HCT116 (cell line): Measurements from ENCODE around the gene FOXF2. TPM values are rescaled to one million over a fixed set of nuclear protein-coding genes. Genes with fewer than 3 reads are reported as not detected.

Source experiments
- ATAC-seq: fragments of 200-7000 bp; cut with Tn5 transposase; 2 replicates; pipeline ENCODE4 v1.9.1; 2020; ENCODE audit warnings: mild to moderate bottlenecking, moderate library complexity
- BruUV-seq: library from RNA; stranded (reverse); fragments of 400-500 nt; replicated peaks from 2 replicates; lab custom pipeline; 2021; lab: Mats Ljungman, UMichigan
- CTCF ChIA-PET: fragments of 300-600 bp; sonication (Branson Sonifier 250); formaldehyde crosslinking; loops from one replicate; lab custom pipeline; 2021; ENCODE audit warnings: antibody characterized with exemption; lab: Charles Lee
- POLR2A ChIA-PET: fragments of 300-600, 350-600 bp; sonication (Branson Sonifier 250); formaldehyde crosslinking; loops from one replicate; lab custom pipeline; 2021; ENCODE audit warnings: antibody characterized with exemption; lab: Charles Lee
- RAD21 ChIA-PET, 2 experiments: fragments of 300-600 bp; sonication (Branson Sonifier 250); formaldehyde crosslinking; loops; one replicate each; lab custom pipeline; 2023; ENCODE audit warnings: low total read pairs in 2 of 2; ENCODE audit not compliant: uncharacterized antibody in 2 of 2, unreplicated experiment in 2 of 2, low non-redundant PET in 1 of 2; lab: Charles Lee
- DNase-seq: peaks from one replicate; pipeline ENCODE4 v3.0.0-alpha.2; 2010; ENCODE audit warnings: low read depth, low spot score
- H2AFZ ChIP-seq: fragments of 200-600 bp; shearing (Covaris generic), sonication (generic); 2 replicates; pipeline ENCODE4 v1.6.1; 2017; ENCODE audit warnings: low read depth, mixed run types, mixed read lengths, antibody characterized with exemption, low read length; ENCODE audit not compliant: poor library complexity, severe bottlenecking
- H3K27ac ChIP-seq: 2 replicates; pipeline ENCODE4 v1.5.1; 2012; ENCODE audit warnings: low read depth, low read length
- H3K27me3 ChIP-seq: fragments of 200-600 bp; sonication (generic); 2 replicates; pipeline ENCODE4 v1.6.1; 2016; ENCODE audit warnings: mixed run types, low read length, mixed read lengths; ENCODE audit not compliant: insufficient read depth
- H3K36me3 ChIP-seq, 2 experiments: fragments of 200-500 bp in 1 of 2; fragments of 200-600 bp in 1 of 2; sonication (Bioruptor generic) in 1 of 2; sonication (generic) in 1 of 2; 2 replicates each; pipeline versions ENCODE4 v1.5.1 to v1.6.1; 2014 to 2016; ENCODE audit warnings: low read length in 2 of 2, inconsistent platforms in 1 of 2, mixed read lengths in 1 of 2, mixed run types in 1 of 2; ENCODE audit not compliant: insufficient read depth in 2 of 2, control insufficient read depth in 1 of 2
- H3K4me1 ChIP-seq, 2 experiments: fragments of 200-600 bp in 1 of 2; sonication (generic) in 1 of 2; 2 replicates each; pipeline versions ENCODE4 v1.5.1 to v1.6.1; 2012 to 2017; ENCODE audit warnings: low read length in 2 of 2, inconsistent platforms in 1 of 2, mild to moderate bottlenecking in 1 of 2, mixed read lengths in 1 of 2, mixed run types in 1 of 2, moderate library complexity in 1 of 2; ENCODE audit not compliant: insufficient read depth in 2 of 2, control insufficient read depth in 1 of 2
- H3K4me2 ChIP-seq: fragments of 200-600 bp; sonication (generic); 2 replicates; pipeline ENCODE4 v1.6.1; 2017; ENCODE audit warnings: mixed run types, low read length, mixed read lengths
- H3K4me3 ChIP-seq, 2 experiments: fragments of 200-600 bp in 1 of 2; sonication (generic) in 1 of 2; replicated peaks in 1 of 2; 2 replicates each; pipeline ENCODE4 v1.5.1; 2011 to 2016; ENCODE audit warnings: low read length in 2 of 2, control low read depth in 1 of 2, low read depth in 1 of 2, mild to moderate bottlenecking in 1 of 2, mixed read lengths in 1 of 2, mixed run types in 1 of 2
- H3K79me2 ChIP-seq: fragments of 200-600 bp; sonication (generic); 2 replicates; pipeline ENCODE4 v1.6.1; 2017; ENCODE audit warnings: mild to moderate bottlenecking, mixed run types, low read length, moderate library complexity, mixed read lengths; ENCODE audit not compliant: insufficient read depth
- H3K9ac ChIP-seq: fragments of 200-600 bp; sonication (generic); 2 replicates; pipeline ENCODE4 v1.6.1; 2016; ENCODE audit warnings: low read length, mixed read lengths
- H3K9me2 ChIP-seq: fragments of 200-600 bp; sonication (generic), shearing (Covaris generic); 2 replicates; pipeline ENCODE4 v1.6.1; 2017; ENCODE audit warnings: mixed run types, mild to moderate bottlenecking, moderate library complexity; ENCODE audit not compliant: insufficient read depth
- H3K9me3 ChIP-seq, 2 experiments: fragments of 200-500 bp in 1 of 2; fragments of 200-600 bp in 1 of 2; sonication (Bioruptor generic) in 1 of 2; sonication (generic) in 1 of 2; 2 replicates each; pipeline ENCODE4 v1.6.1; 2014 to 2017; ENCODE audit warnings: low read length in 2 of 2, mixed read lengths in 2 of 2, inconsistent platforms in 1 of 2, low read depth in 1 of 2, mild to moderate bottlenecking in 1 of 2, mixed run types in 1 of 2, moderate library complexity in 1 of 2; ENCODE audit not compliant: control insufficient read depth in 1 of 2, insufficient read depth in 1 of 2
- H4K20me1 ChIP-seq: fragments of 200-600 bp; sonication (generic), shearing (Covaris generic); 2 replicates; pipeline ENCODE4 v1.6.1; 2017; ENCODE audit warnings: mixed run types, mild to moderate bottlenecking, moderate library complexity; ENCODE audit not compliant: insufficient read depth
- CBX3 ChIP-seq: IDR thresholded peaks from 2 replicates; pipeline ENCODE4 v1.6.1; 2012; ENCODE audit warnings: low read depth
- CEBPB ChIP-seq: IDR thresholded peaks from 2 replicates; pipeline ENCODE4 v1.6.1; 2012; ENCODE audit warnings: low read depth
- EGR1 ChIP-seq: IDR thresholded peaks from 2 replicates; pipeline ENCODE4 v1.6.1; 2012; ENCODE audit warnings: low read depth
- EZH2phosphoT487 ChIP-seq: fragments of 200-600 bp; IDR thresholded peaks from 2 replicates; pipeline ENCODE4 v1.6.1; 2018; ENCODE audit warnings: antibody characterized with exemption, borderline replicate concordance
- POLR2A ChIP-seq: IDR thresholded peaks from 2 replicates; pipeline ENCODE4 v1.7.0; 2011; ENCODE audit warnings: borderline replicate concordance; ENCODE audit not compliant: insufficient read depth, insufficient read length; ENCODE audit errors: extremely low read depth
- POLR2AphosphoS5 ChIP-seq: IDR thresholded peaks from 2 replicates; pipeline ENCODE4 v1.6.1; 2011; ENCODE audit warnings: mild to moderate bottlenecking, low read depth, low read length, moderate library complexity
- RAD21 ChIP-seq: IDR thresholded peaks from 2 replicates; pipeline ENCODE4 v1.6.1; 2012; ENCODE audit warnings: low read depth, mild to moderate bottlenecking
- SP1 ChIP-seq: IDR thresholded peaks from 2 replicates; pipeline ENCODE4 v1.6.1; 2012; ENCODE audit warnings: low read depth
- ZNF274 ChIP-seq: fragments of 200-500 bp; sonication (Bioruptor generic); IDR thresholded peaks from 2 replicates; pipeline ENCODE4 v1.6.1; 2014; ENCODE audit warnings: mild to moderate bottlenecking, low read depth, low read length, inconsistent platforms
- intact Hi-C: fragments of 100-400 bp; cut with micrococcal nuclease; formaldehyde crosslinking; loops from 2 replicates; pipeline ENCODE4 v1.10.0; 2022
- total RNA-seq: library from RNA; stranded (reverse); gene quantifications from one replicate; pipeline ENCODE4 v1.2.1, GENCODE V29; 2021; ENCODE audit not compliant: unreplicated experiment
- TF ChIP-seq, protein P1 (sequence below): IDR thresholded peaks from 2 replicates; pipeline ENCODE4 v1.6.1; 2011; ENCODE audit warnings: mild to moderate bottlenecking, low read length, moderate library complexity; ENCODE audit not compliant: insufficient replicate concordance; ENCODE audit errors: extremely low read depth
- TF ChIP-seq, protein P2 (sequence below): IDR thresholded peaks from 2 replicates; pipeline ENCODE4 v1.6.1; 2012; ENCODE audit warnings: low read depth
- TF ChIP-seq, protein P3 (sequence below), 3 experiments: fragments of 200-600 bp in 1 of 3; sonication (generic) in 1 of 3; IDR thresholded peaks in 2 of 3; conservative IDR thresholded peaks in 1 of 3; 2 replicates each; pipeline ENCODE4 v1.5.1; 2012 to 2017; ENCODE audit warnings: low read depth in 2 of 3, low read length in 2 of 3, antibody characterized with exemption in 1 of 3, borderline replicate concordance in 1 of 3, control low read depth in 1 of 3, mild to moderate bottlenecking in 1 of 3, mixed read lengths in 1 of 3, mixed run types in 1 of 3, moderate library complexity in 1 of 3; ENCODE audit not compliant: insufficient read depth in 1 of 3

The FOXF2 gene
- total RNA-seq, 1 experiment from 2014 or later: not detected

DNA sequence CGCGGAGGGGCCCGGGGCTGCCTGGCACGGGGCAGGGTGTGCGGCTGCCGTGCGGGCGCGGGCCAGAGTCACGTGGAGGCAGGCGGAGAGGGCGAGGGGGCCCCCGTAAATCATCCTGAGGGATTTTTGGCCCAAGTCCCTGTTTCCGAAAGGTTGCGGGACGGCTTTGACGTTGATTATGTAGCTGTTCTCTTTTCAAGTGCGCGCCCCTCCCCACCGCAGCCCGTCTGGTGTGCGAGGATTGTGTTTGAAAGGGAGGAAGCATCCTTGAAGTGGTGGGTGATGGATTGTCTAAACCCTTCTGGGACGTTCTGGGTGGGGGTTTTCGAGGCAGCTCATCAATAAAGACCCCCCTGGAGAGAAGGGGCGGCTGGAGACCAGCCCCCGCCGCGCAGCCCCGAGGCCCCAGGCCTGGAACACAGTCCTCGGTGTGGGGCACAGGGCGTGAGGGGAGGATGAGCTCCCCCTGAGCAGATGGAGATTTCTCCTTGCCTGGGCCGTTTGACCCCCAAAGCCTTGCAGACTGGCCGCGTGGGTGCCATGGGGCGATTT is 7.0 kb upstream of the FOXF2 start:
- ChIA-PET POLR2A (no interaction called here), CTCF (interaction anchor here (1.0 kb wide), 1 partner anchor 15 kb away, joined by 3 read pairs; no protein-coding TSS in a partner anchor), RAD21 (interaction anchor here in 1 of 2 experiments (1.2 kb wide), 1 partner anchor 470 kb away, joined by 3 read pairs; no protein-coding TSS in a partner anchor)
- H2AFZ ChIP-seq: no peak overlapping the region
- ATAC-seq: no peak; the same call in 1 of the 2 replicates
- TF ChIP-seq, protein P1, sequence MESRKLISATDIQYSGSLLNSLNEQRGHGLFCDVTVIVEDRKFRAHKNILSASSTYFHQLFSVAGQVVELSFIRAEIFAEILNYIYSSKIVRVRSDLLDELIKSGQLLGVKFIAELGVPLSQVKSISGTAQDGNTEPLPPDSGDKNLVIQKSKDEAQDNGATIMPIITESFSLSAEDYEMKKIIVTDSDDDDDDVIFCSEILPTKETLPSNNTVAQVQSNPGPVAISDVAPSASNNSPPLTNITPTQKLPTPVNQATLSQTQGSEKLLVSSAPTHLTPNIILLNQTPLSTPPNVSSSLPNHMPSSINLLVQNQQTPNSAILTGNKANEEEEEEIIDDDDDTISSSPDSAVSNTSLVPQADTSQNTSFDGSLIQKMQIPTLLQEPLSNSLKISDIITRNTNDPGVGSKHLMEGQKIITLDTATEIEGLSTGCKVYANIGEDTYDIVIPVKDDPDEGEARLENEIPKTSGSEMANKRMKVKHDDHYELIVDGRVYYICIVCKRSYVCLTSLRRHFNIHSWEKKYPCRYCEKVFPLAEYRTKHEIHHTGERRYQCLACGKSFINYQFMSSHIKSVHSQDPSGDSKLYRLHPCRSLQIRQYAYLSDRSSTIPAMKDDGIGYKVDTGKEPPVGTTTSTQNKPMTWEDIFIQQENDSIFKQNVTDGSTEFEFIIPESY: no peak
- TF ChIP-seq RAD21: no peak
- no peak for TF ChIP-seq POLR2A
- no peak for TF ChIP-seq SP1
- TF ChIP-seq CEBPB: no peak
- TF ChIP-seq, protein P2, sequence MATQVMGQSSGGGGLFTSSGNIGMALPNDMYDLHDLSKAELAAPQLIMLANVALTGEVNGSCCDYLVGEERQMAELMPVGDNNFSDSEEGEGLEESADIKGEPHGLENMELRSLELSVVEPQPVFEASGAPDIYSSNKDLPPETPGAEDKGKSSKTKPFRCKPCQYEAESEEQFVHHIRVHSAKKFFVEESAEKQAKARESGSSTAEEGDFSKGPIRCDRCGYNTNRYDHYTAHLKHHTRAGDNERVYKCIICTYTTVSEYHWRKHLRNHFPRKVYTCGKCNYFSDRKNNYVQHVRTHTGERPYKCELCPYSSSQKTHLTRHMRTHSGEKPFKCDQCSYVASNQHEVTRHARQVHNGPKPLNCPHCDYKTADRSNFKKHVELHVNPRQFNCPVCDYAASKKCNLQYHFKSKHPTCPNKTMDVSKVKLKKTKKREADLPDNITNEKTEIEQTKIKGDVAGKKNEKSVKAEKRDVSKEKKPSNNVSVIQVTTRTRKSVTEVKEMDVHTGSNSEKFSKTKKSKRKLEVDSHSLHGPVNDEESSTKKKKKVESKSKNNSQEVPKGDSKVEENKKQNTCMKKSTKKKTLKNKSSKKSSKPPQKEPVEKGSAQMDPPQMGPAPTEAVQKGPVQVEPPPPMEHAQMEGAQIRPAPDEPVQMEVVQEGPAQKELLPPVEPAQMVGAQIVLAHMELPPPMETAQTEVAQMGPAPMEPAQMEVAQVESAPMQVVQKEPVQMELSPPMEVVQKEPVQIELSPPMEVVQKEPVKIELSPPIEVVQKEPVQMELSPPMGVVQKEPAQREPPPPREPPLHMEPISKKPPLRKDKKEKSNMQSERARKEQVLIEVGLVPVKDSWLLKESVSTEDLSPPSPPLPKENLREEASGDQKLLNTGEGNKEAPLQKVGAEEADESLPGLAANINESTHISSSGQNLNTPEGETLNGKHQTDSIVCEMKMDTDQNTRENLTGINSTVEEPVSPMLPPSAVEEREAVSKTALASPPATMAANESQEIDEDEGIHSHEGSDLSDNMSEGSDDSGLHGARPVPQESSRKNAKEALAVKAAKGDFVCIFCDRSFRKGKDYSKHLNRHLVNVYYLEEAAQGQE: no peak
- no peak for TF ChIP-seq EZH2phosphoT487
- TF ChIP-seq POLR2AphosphoS5: no peak
- TF ChIP-seq, protein P3, sequence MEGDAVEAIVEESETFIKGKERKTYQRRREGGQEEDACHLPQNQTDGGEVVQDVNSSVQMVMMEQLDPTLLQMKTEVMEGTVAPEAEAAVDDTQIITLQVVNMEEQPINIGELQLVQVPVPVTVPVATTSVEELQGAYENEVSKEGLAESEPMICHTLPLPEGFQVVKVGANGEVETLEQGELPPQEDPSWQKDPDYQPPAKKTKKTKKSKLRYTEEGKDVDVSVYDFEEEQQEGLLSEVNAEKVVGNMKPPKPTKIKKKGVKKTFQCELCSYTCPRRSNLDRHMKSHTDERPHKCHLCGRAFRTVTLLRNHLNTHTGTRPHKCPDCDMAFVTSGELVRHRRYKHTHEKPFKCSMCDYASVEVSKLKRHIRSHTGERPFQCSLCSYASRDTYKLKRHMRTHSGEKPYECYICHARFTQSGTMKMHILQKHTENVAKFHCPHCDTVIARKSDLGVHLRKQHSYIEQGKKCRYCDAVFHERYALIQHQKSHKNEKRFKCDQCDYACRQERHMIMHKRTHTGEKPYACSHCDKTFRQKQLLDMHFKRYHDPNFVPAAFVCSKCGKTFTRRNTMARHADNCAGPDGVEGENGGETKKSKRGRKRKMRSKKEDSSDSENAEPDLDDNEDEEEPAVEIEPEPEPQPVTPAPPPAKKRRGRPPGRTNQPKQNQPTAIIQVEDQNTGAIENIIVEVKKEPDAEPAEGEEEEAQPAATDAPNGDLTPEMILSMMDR (IDR thresholded peaks at IDR 0.05 in 2 of 3, conservative IDR thresholded peaks at IDR 0.05 in 1 of 3; ENCODE audit: borderline replicate concordance in 1 of 3, insufficient read depth in 1 of 3, low read depth in 2 of 3, low read length in 2 of 3): no peak
- TF ChIP-seq ZNF274: no peak
- no peak for TF ChIP-seq CBX3
- no peak for TF ChIP-seq EGR1
- H3K27ac ChIP-seq: no peak overlapping the region
- H3K9me3 ChIP-seq: no peaks in the 10 kb centered on the region
- no peaks in the 10 kb centered on the region for H3K36me3 ChIP-seq
- no peaks in the 10 kb centered on the region for H3K27me3 ChIP-seq
- peaks cover 0 to 8% of the 10 kb centered on the region in 2 experiments; a peak in 1 of 4 replicates for H3K4me1 ChIP-seq
- DNase-seq: no peak
- H3K9ac ChIP-seq: no peak overlapping the region
- no peaks in the 10 kb centered on the region for H4K20me1 ChIP-seq
- H3K4me2 ChIP-seq: peak overlapping the region; percentile 69
- no peaks in the 10 kb centered on the region for H3K79me2 ChIP-seq
- BruUV-seq: no TSS peak
- no peaks in the 10 kb centered on the region for H3K9me2 ChIP-seq
- intact Hi-C loops: loop anchor here (5.0 kb wide), 2 partner anchors 470 to 660 kb away; no protein-coding TSS in a partner anchor
- H3K4me3 ChIP-seq: peak overlapping the region in 1 of 2 experiments; percentile 26; a peak in 1 of 4 replicates
